T-cell (primary cell): Measurements from ENCODE around the gene CCDC149. TPM values are rescaled to one million over a fixed set of nuclear protein-coding genes. Genes with fewer than 3 reads are reported as not detected.

Experiments used
- ATAC-seq, 4 experiments: fragments of 200-7000 bp in 3 of 4; fragments of 150-1000 bp in 1 of 4; cut with Tn5 transposase; replicated peaks in 1 of 4; 1 replicate in 3 of 4; 2 replicates in 1 of 4; pipeline ENCODE4 v1.10.0; 2021; ENCODE audit warnings: moderate library complexity in 3 of 4, mild to moderate bottlenecking in 2 of 4, moderate number of reproducible peaks in 1 of 4
- CTCF ChIA-PET, 2 donors: fragments of 300-600 bp; sonication (Branson Sonifier 250); formaldehyde crosslinking; loops; one replicate each; lab custom pipeline; 2022; ENCODE audit warnings: antibody characterized with exemption in 2 of 2; lab: Charles Lee
- POLR2A ChIA-PET, 2 donors: fragments of 300-600 bp; sonication (Branson Sonifier 250); formaldehyde crosslinking; loops; one replicate each; lab custom pipeline; 2022; ENCODE audit warnings: antibody characterized with exemption in 2 of 2; lab: Charles Lee
- DNase-seq, 35 experiments: peaks; one replicate each; pipeline versions ENCODE4 v3.0.0 to v3.0.0-alpha.2; 2013 to 2023
- H3K27ac ChIP-seq: one replicate; pipeline ENCODE4 v1.5.1; 2013; ENCODE audit warnings: low read length
- H3K27me3 ChIP-seq, 2 experiments: replicated peaks in 1 of 2; 1 replicate in 1 of 2; 2 replicates in 1 of 2; pipeline versions ENCODE4 v1.6.1 to v1.7.0; 2013; ENCODE audit warnings: low read length in 1 of 2, mixed read lengths in 1 of 2; ENCODE audit not compliant: control insufficient read depth in 2 of 2, insufficient read depth in 2 of 2; ENCODE audit errors: extremely low read depth in 1 of 2
- H3K36me3 ChIP-seq, 2 donors: 1 replicate in 1 of 2; 2 replicates in 1 of 2; pipeline versions ENCODE4 v1.6.1 to v1.7.0; 2013; ENCODE audit warnings: low read length in 1 of 2; ENCODE audit not compliant: control insufficient read depth in 2 of 2, insufficient read depth in 1 of 2; ENCODE audit errors: extremely low read depth in 1 of 2
- H3K4me1 ChIP-seq, 2 experiments: 1 replicate in 1 of 2; 2 replicates in 1 of 2; pipeline versions ENCODE4 v1.6.1 to v1.7.0; 2013; ENCODE audit warnings: low read length in 2 of 2, mixed read lengths in 1 of 2; ENCODE audit not compliant: insufficient read depth in 2 of 2, control insufficient read depth in 1 of 2; ENCODE audit errors: extremely low read depth in 1 of 2
- H3K4me3 ChIP-seq, 2 donors: 1 replicate in 1 of 2; 2 replicates in 1 of 2; pipeline versions ENCODE4 v1.5.1 to v1.7.0; 2013; ENCODE audit warnings: mild to moderate bottlenecking in 2 of 2, low read length in 1 of 2, moderate library complexity in 1 of 2; ENCODE audit not compliant: control insufficient read depth in 1 of 2; ENCODE audit errors: extremely low read depth in 1 of 2
- H3K9me3 ChIP-seq: 2 replicates; pipeline ENCODE4 v1.7.0; 2013
- H3K27ac Mint-ChIP-seq, 2 donors: one replicate each; pipeline ENCODE4 v1.8.0; 2020 to 2021; ENCODE audit warnings: mild to moderate bottlenecking in 2 of 2, mixed read lengths in 2 of 2
- H3K27me3 Mint-ChIP-seq, 2 donors: one replicate each; pipeline ENCODE4 v1.8.0; 2021 to 2022; ENCODE audit warnings: mixed read lengths in 2 of 2
- H3K36me3 Mint-ChIP-seq: one replicate; pipeline ENCODE4 v1.8.0; 2021; ENCODE audit warnings: mixed read lengths
- H3K4me1 Mint-ChIP-seq, 3 donors: one replicate each; pipeline ENCODE4 v1.8.0; 2020 to 2022; ENCODE audit warnings: mixed read lengths in 3 of 3, mild to moderate bottlenecking in 1 of 3
- H3K4me3 Mint-ChIP-seq, 3 donors: one replicate each; pipeline ENCODE4 v1.8.0; 2020 to 2022; ENCODE audit warnings: mild to moderate bottlenecking in 3 of 3, mixed read lengths in 3 of 3, moderate library complexity in 3 of 3
- H3K9me3 Mint-ChIP-seq, 3 donors: one replicate each; pipeline ENCODE4 v1.8.0; 2020 to 2022; ENCODE audit warnings: mixed read lengths in 3 of 3
- WGBS: methylation state at CpG from one replicate; pipeline ENCODE4 v1.1.5; 2013; ENCODE audit warnings: missing lambda C conversion rate; ENCODE audit not compliant: insufficient coverage; 5-methylcytosine and 5-hydroxymethylcytosine counted together
- total RNA-seq, 35 experiments: library from RNA in 6 of 35; stranded (reverse) in 6 of 35; fragments of 120-200 nt in 1 of 35; gene quantifications; one replicate each; pipeline versions ENCODE4 v1.2.1 to v1.2.4 and lab custom pipeline; 2013 to 2026

CCDC149 gene
- total RNA-seq, 5 donors from 2014 or later (not counting 1 experiment from before 2014, with no cell fraction given): 0.20 to 0.41 (median 0.25) TPM; not detected in 2

GRCh38 chr4:24894846-24895245 is 18.0 kb downstream of the CCDC149 start:
- ATAC-seq (no peak), DNase-seq (no peak)
- peaks cover 0 to 5% of the 10 kb centered on the region in 2 experiments for H3K27me3 ChIP-seq
- no peaks in the 10 kb centered on the region for H3K27me3 Mint-ChIP-seq
- no peaks in the 10 kb centered on the region for H3K4me1 ChIP-seq
- H3K4me1 Mint-ChIP-seq: no peaks in the 10 kb centered on the region
- H3K27ac ChIP-seq: no peak overlapping the region
- no peaks in the 10 kb centered on the region for H3K36me3 Mint-ChIP-seq
- ChIA-PET CTCF (no interaction called here), POLR2A (no interaction called here)
- no peaks in the 10 kb centered on the region for H3K9me3 Mint-ChIP-seq
- H3K9me3 ChIP-seq: no peaks in the 10 kb centered on the region
- no CpG with 5 or more reads among the region's 9 CpGs for WGBS
- H3K4me3 ChIP-seq: no peak overlapping the region
- H3K36me3 ChIP-seq: no peaks in the 10 kb centered on the region
- H3K4me3 Mint-ChIP-seq: no peak overlapping the region
- no peak overlapping the region for H3K27ac Mint-ChIP-seq

GRCh38 chr4:24894243-24894642 is 18.6 kb downstream of the CCDC149 start:
- no peaks in the 10 kb centered on the region for H3K9me3 ChIP-seq
- POLR2A ChIA-PET: no interaction called here
- no peaks in the 10 kb centered on the region for H3K36me3 Mint-ChIP-seq
- CTCF ChIA-PET: no interaction called here
- H3K4me3 Mint-ChIP-seq: no peak overlapping the region
- no peaks in the 10 kb centered on the region for H3K4me1 Mint-ChIP-seq
- H3K4me3 ChIP-seq: no peak overlapping the region
- WGBS: no CpG with 5 or more reads among the region's 1 CpG
- ATAC-seq (no peak), DNase-seq (no peak)
- peaks cover 0 to 5% of the 10 kb centered on the region in 2 experiments for H3K27me3 ChIP-seq
- no peak overlapping the region for H3K27ac ChIP-seq
- no peaks in the 10 kb centered on the region for H3K27me3 Mint-ChIP-seq
- no peaks in the 10 kb centered on the region for H3K9me3 Mint-ChIP-seq
- no peak overlapping the region for H3K27ac Mint-ChIP-seq
- H3K36me3 ChIP-seq: no peaks in the 10 kb centered on the region
- no peaks in the 10 kb centered on the region for H3K4me1 ChIP-seq

- no peaks in the 10 kb centered on the region for H3K36me3 Mint-ChIP-seq
- no peak for ATAC-seq
- Histone ChIP-seq H3K27ac (no peak overlapping the region), H3K27me3 (peaks cover 0 to 5% of the 10 kb centered on the region in 2 experiments), H3K4me1 (no peaks in the 10 kb centered on the region), H3K9me3 (no peaks in the 10 kb centered on the region), H3K4me3 (no peak overlapping the region), H3K36me3 (no peaks in the 10 kb centered on the region)
- no peak overlapping the region for H3K4me3 Mint-ChIP-seq
- no peak for DNase-seq
- 100% methylated on average over 1 of the region's 2 CpGs for WGBS
- no peaks in the 10 kb centered on the region for H3K4me1 Mint-ChIP-seq
- POLR2A ChIA-PET: no interaction called here
- no peak overlapping the region for H3K27ac Mint-ChIP-seq
- CTCF ChIA-PET: no interaction called here
- H3K27me3 Mint-ChIP-seq: no peaks in the 10 kb centered on the region
- H3K9me3 Mint-ChIP-seq: no peaks in the 10 kb centered on the region
Observed at GRCh38 chr4:24892778-24893177, 20.1 kb downstream of the CCDC149 start.

GRCh38 chr4:24892278-24892677 is 20.6 kb downstream of the CCDC149 start:
- Mint-ChIP-seq H3K27ac (no peak overlapping the region), H3K27me3 (no peaks in the 10 kb centered on the region), H3K36me3 (no peaks in the 10 kb centered on the region), H3K9me3 (no peaks in the 10 kb centered on the region), H3K4me1 (no peaks in the 10 kb centered on the region), H3K4me3 (no peak overlapping the region)
- Histone ChIP-seq H3K4me3 (no peak overlapping the region), H3K27me3 (peaks cover 0 to 5% of the 10 kb centered on the region in 2 experiments), H3K27ac (no peak overlapping the region), H3K4me1 (no peaks in the 10 kb centered on the region), H3K36me3 (no peaks in the 10 kb centered on the region), H3K9me3 (no peaks in the 10 kb centered on the region)
- POLR2A ChIA-PET: no interaction called here
- DNase-seq (no peak), ATAC-seq (no peak)
- WGBS: 86% methylated on average over 2 of the region's 2 CpGs
- CTCF ChIA-PET: no interaction called here

- H3K27me3 Mint-ChIP-seq: peaks cover 0 to 5% of the 10 kb centered on the region in 2 donors
- ATAC-seq (no peak), DNase-seq (no peak)
- peaks cover 0 to 2% of the 10 kb centered on the region in 2 experiments for H3K27me3 ChIP-seq
- H3K4me1 ChIP-seq: no peaks in the 10 kb centered on the region
- ChIA-PET POLR2A (no interaction called here), CTCF (interaction anchor here in 1 of 2 donors (0.6 kb wide), 1 partner anchor 678 kb away, joined by 7 read pairs; no protein-coding TSS in a partner anchor)
- 81% methylated on average over 4 of the region's 6 CpGs for WGBS
- no peaks in the 10 kb centered on the region for H3K36me3 Mint-ChIP-seq
- no peaks in the 10 kb centered on the region for H3K36me3 ChIP-seq
- no peaks in the 10 kb centered on the region for H3K9me3 Mint-ChIP-seq
- no peak overlapping the region for H3K4me3 Mint-ChIP-seq
- no peak overlapping the region for H3K4me3 ChIP-seq
- no peak overlapping the region for H3K27ac ChIP-seq
- H3K9me3 ChIP-seq: no peaks in the 10 kb centered on the region
- no peaks in the 10 kb centered on the region for H3K4me1 Mint-ChIP-seq
- H3K27ac Mint-ChIP-seq: no peak overlapping the region
Observed at GRCh38 chr4:24890561-24891126, 22.2 kb downstream of the CCDC149 start.

- peaks cover 0 to 5% of the 10 kb centered on the region in 2 donors for H3K27me3 Mint-ChIP-seq
- WGBS: no CpG with 5 or more reads among the region's 3 CpGs
- Histone ChIP-seq H3K4me1 (no peaks in the 10 kb centered on the region), H3K9me3 (no peaks in the 10 kb centered on the region), H3K4me3 (no peak overlapping the region), H3K36me3 (no peaks in the 10 kb centered on the region), H3K27me3 (no peaks in the 10 kb centered on the region), H3K27ac (no peak overlapping the region)
- H3K4me1 Mint-ChIP-seq: no peaks in the 10 kb centered on the region
- ATAC-seq (no peak), DNase-seq (no peak)
- ChIA-PET POLR2A (no interaction called here), CTCF (no interaction called here)
- H3K36me3 Mint-ChIP-seq: no peaks in the 10 kb centered on the region
- no peak overlapping the region for H3K4me3 Mint-ChIP-seq
- H3K27ac Mint-ChIP-seq: no peak overlapping the region
- H3K9me3 Mint-ChIP-seq: no peaks in the 10 kb centered on the region
Observed at GRCh38 chr4:24889991-24890390, 22.9 kb downstream of the CCDC149 start.
